ENCODE measurements around the gene DDO. TPM values are rescaled to one million over a fixed set of nuclear protein-coding genes. Genes with fewer than 3 reads are reported as not detected.

DDO gene
- total and polyA plus RNA-seq, 2 of the 8 experiments (the other 6 are each of a cell fraction or from before 2014, with no cell fraction given), result not detected

DNA sequence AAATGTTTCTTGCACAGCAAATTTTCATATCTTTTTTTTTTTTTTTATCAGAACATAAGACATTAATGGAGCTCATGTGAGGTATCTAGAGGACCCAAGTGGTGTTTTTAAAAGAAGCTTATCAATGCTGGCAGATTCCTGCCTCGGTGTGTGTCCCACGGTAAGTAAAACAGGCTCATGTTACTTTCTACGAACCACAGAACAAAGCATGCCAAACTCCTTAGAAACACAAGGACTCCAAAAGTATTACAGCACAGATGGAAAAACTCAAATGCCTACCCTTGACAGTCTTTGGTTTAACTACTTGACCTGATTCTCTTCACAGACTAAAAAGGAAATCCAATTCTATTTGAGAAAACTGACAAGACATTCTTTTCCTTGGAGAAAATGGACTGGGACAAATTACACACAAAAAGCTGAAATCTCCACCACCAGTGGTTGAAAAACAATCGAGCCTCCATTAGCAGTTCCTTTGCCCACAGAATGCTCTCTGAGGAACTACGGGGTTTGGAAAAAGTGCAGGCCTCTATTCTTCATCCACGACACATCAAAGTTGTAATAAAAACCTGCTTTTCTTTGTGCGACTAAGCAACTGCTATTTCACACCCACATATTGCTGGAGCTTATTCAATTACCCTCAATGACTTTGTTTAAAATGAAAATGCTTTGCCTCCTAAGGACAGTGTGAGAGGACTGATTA, 62.7 kb downstream of the DDO start (continued):
- TF ChIP-seq RBBP5 (IDR thresholded peaks at IDR 0.05; ENCODE audit: borderline replicate concordance, low read depth, low read length), result no peak
- no peak for TF ChIP-seq CBX8 (IDR thresholded peaks at IDR 0.05; ENCODE audit: borderline replicate concordance, low read depth, low read length)
- no peak for TF ChIP-seq SRF (IDR thresholded peaks at IDR 0.05; ENCODE audit: low read depth, low read length)
- TF ChIP-seq HDAC6 (IDR thresholded peaks at IDR 0.05; ENCODE audit: low read depth, low read length), result no peak
